ENCODE data around the gene TMEFF2. TPM values are rescaled to one million over a fixed set of nuclear protein-coding genes. Genes with fewer than 3 reads are reported as not detected.

The TMEFF2 gene
- total and polyA plus RNA-seq, 10 of the 15 experiments (the other 5 are each of a cell fraction or from before 2014, with no cell fraction given): not detected

DNA sequence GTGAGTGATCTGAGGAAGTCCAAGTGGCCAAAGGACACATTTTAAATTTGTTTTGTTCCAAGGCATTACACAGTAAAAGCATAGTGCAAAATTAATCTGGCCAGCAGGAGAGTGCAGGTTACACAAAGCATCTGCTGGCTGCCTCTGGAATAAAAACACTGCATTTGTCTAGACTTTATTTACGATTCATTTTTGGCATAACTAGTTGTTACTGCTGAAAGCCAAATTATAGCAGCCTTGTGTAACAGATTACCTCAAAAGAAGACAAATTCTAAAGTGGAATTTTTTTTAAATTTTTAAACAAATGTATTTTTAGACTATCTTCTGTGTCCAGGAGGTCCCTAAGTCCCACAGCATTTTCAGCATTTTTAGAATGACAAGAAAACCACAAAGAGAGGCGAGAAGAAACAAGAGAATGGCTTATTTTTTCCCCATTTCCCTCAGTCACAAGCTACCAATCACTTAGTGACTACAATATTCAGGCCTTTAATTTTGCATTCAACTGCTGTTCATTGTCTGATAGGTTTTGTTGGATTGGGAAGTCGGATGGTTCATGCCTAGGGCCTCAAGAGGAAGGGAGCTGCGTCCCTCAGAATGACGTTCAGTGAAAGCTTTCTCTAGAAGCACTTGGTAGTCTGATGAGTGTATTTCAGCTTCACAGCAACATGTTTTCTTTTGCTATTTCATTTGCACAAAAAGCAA, 46.0 kb downstream of the TMEFF2 start:
- Histone ChIP-seq H2AFZ (ENCODE audit: control insufficient read depth, low read depth, low read length) (no peak overlapping the region), H3K9me3 (replicated peaks; ENCODE audit: control insufficient read depth, insufficient read depth, low read length) (no peaks in the 10 kb centered on the region), H3K36me3 (ENCODE audit: control insufficient read depth in 2 of 2, insufficient read depth in 2 of 2, low read length in 1 of 2) (no peaks in the 10 kb centered on the region), H4K20me1 (ENCODE audit: control insufficient read depth, insufficient read depth) (no peaks in the 10 kb centered on the region), H3K9ac (ENCODE audit: control insufficient read depth, insufficient read depth, low read length) (no peak overlapping the region), H3K27me3 (replicated peaks in 1 of 2; ENCODE audit: control insufficient read depth in 2 of 2, insufficient read depth in 2 of 2, low read length in 1 of 2) (no peaks in the 10 kb centered on the region; a peak in 1 of 4 replicates), H3K4me2 (ENCODE audit: control insufficient read depth, insufficient read depth) (no peak overlapping the region), H3K4me1 (ENCODE audit: control insufficient read depth, insufficient read depth, low read length) (no peaks in the 10 kb centered on the region), H3K27ac (ENCODE audit: control insufficient read depth, insufficient read depth) (no peak overlapping the region), H3K79me2 (ENCODE audit: control insufficient read depth, insufficient read depth, low read length) (no peaks in the 10 kb centered on the region), H3K4me3 (no peak overlapping the region)
- no peak for DNase-seq (ENCODE audit: low read depth, low spot score)
- ChIA-PET RAD21 (ENCODE audit: unreplicated experiment) (interaction anchor here (1.2 kb wide), 1 partner anchor 14 kb away, joined by 8 read pairs; no protein-coding TSS in a partner anchor), SMC1A (ENCODE audit: uncharacterized antibody, unreplicated experiment) (interaction anchor here (0.8 to 1.8 kb wide), 6 partner anchors 8 to 658 kb away, joined by 3 to 7 read pairs (median 4); no protein-coding TSS in a partner anchor), CTCF (interaction anchor here (0.5 to 2.6 kb wide), 7 partner anchors 9 to 547 kb away, joined by 3 to 15 read pairs (median 3); no protein-coding TSS in a partner anchor), POLR2A (interaction anchor here (0.6 kb wide), 1 partner anchor 1132 kb away, joined by 3 read pairs; no protein-coding TSS in a partner anchor)
- FAIRE-seq: no peak
- WGBS (ENCODE audit: insufficient coverage, insufficient replicate concordance, low lambda C conversion rate, missing lambda C conversion rate): 21% methylated on average over 5 of the region's 5 CpGs
- ATAC-seq: no peak
- TF ChIP-seq RB1 (IDR thresholded peaks at IDR 0.05; ENCODE audit: borderline replicate concordance) (no peak), RAD51 (IDR thresholded peaks at IDR 0.05) (no peak), ZNF217 (IDR thresholded peaks at IDR 0.05) (no peak)
- TF ChIP-seq, protein P1, sequence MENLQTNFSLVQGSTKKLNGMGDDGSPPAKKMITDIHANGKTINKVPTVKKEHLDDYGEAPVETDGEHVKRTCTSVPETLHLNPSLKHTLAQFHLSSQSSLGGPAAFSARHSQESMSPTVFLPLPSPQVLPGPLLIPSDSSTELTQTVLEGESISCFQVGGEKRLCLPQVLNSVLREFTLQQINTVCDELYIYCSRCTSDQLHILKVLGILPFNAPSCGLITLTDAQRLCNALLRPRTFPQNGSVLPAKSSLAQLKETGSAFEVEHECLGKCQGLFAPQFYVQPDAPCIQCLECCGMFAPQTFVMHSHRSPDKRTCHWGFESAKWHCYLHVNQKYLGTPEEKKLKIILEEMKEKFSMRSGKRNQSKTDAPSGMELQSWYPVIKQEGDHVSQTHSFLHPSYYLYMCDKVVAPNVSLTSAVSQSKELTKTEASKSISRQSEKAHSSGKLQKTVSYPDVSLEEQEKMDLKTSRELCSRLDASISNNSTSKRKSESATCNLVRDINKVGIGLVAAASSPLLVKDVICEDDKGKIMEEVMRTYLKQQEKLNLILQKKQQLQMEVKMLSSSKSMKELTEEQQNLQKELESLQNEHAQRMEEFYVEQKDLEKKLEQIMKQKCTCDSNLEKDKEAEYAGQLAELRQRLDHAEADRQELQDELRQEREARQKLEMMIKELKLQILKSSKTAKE (IDR thresholded peaks at IDR 0.05; ENCODE audit: low read depth, poor library complexity, severe bottlenecking): no peak
- TF ChIP-seq, protein P2, sequence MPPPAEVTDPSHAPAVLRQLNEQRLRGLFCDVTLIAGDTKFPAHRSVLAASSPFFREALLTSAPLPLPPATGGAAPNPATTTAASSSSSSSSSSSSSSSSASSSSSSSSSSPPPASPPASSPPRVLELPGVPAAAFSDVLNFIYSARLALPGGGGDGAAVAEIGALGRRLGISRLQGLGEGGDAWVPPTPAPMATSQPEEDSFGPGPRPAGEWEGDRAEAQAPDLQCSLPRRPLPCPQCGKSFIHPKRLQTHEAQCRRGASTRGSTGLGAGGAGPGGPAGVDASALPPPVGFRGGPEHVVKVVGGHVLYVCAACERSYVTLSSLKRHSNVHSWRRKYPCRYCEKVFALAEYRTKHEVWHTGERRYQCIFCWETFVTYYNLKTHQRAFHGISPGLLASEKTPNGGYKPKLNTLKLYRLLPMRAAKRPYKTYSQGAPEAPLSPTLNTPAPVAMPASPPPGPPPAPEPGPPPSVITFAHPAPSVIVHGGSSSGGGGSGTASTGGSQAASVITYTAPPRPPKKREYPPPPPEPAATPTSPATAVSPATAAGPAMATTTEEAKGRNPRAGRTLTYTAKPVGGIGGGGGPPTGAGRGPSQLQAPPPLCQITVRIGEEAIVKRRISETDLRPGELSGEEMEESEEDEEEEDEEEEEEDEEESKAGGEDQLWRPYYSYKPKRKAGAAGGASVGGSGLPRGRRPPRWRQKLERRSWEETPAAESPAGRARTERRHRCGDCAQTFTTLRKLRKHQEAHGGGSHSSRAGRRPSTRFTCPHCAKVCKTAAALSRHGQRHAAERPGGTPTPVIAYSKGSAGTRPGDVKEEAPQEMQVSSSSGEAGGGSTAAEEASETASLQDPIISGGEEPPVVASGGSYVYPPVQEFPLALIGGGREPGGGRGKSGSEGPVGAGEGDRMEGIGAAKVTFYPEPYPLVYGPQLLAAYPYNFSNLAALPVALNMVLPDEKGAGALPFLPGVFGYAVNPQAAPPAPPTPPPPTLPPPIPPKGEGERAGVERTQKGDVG (CRISPR knock-in tag; IDR thresholded peaks at IDR 0.05): no peak
- BruUV-seq (replicated peaks): no TSS peak
- in situ Hi-C loops (cut with MboI) (no loop called here), intact Hi-C loops (cut with micrococcal nuclease; ENCODE audit: unreplicated experiment) (no loop called here)
